GM12865 (cell line): ENCODE data around the gene ATP2C2.
"Not testable (repeated sequence)": the region's sequence is repeated elsewhere in the genome, so short reads cannot be mapped to it uniquely, and the experiment has no call there.

Experiments
- DNase-seq: peaks from one replicate; pipeline ENCODE4 v3.0.0; 2010; ENCODE audit warnings: low read depth
- H3K4me3 ChIP-seq: 2 replicates; pipeline ENCODE4 v1.5.1; 2011; ENCODE audit warnings: mild to moderate bottlenecking, low read depth, low read length, control low read depth
- CTCF ChIP-seq: IDR thresholded peaks from 2 replicates; pipeline ENCODE4 v1.5.1; 2011; ENCODE audit warnings: low read length, control low read depth, low read depth, inconsistent platforms; ENCODE audit not compliant: insufficient read depth; ENCODE audit errors: missing control alignments

ATP2C2 gene

GRCh38 chr16:84331998-84332780 lies 36.1 kb upstream of the ATP2C2 start:
- DNase-seq, result no peak

GRCh38 chr16:84332975-84333684 lies 35.2 kb upstream of the ATP2C2 start:
- no peak overlapping the region for H3K4me3 ChIP-seq
- no peak for TF ChIP-seq CTCF
- no peak for DNase-seq

More at GRCh38 chr16:84331998-84332780, 36.1 kb upstream of the ATP2C2 start:
- no peak overlapping the region for H3K4me3 ChIP-seq
- no peak for TF ChIP-seq CTCF

GRCh38 chr16:84334058-84334457 lies 34.3 kb upstream of the ATP2C2 start:
- TF ChIP-seq CTCF, result no peak
- no peak for DNase-seq
- no peak overlapping the region for H3K4me3 ChIP-seq

GRCh38 chr16:84334482-84334881 lies 33.9 kb upstream of the ATP2C2 start:
- H3K4me3 ChIP-seq, result no peak overlapping the region
- DNase-seq, result no peak
- TF ChIP-seq CTCF, result no peak

GRCh38 chr16:84337236-84337635 lies 31.1 kb upstream of the ATP2C2 start:
- not testable (repeated sequence) for H3K4me3 ChIP-seq, DNase-seq

GRCh38 chr16:84339311-84339710 lies 29.0 kb upstream of the ATP2C2 start:
- TF ChIP-seq CTCF, result no peak
- DNase-seq, result no peak
- no peak overlapping the region for H3K4me3 ChIP-seq

GRCh38 chr16:84339766-84340165 lies 28.6 kb upstream of the ATP2C2 start:
- DNase-seq, result no peak
- no peak overlapping the region for H3K4me3 ChIP-seq
- no peak for TF ChIP-seq CTCF
